GM19397 (cell line): ENCODE data around the gene EXOC7.
A peak's percentile ranks its signal among the peaks of the same experiment; 100 is the strongest.

Source experiments
- ATAC-seq: cut with Tn5 transposase; IDR thresholded peaks from one replicate; pipeline ENCODE4 v1.9.1; 2021; ENCODE audit warnings: mild to moderate bottlenecking, moderate library complexity; ENCODE audit not compliant: unreplicated experiment

EXOC7 gene

GRCh38 chr17:76103274-76104139 lies at the start of gene EXOC7:
Gene EXOC7, minus strand, starts transcription at chr17:76103787. Its CDS starts 95 bp downstream, at chr17:76103692.
- ATAC-seq, result peak; percentile 78

- no peak for ATAC-seq
These were observed 49.6 kb upstream of the EXOC7 start for GRCh38 chr17:76153202-76153601.

- ATAC-seq, result no peak
These were observed 49.0 kb upstream of the EXOC7 start for GRCh38 chr17:76152591-76152990.

GRCh38 chr17:76151896-76152454 lies 48.4 kb upstream of the EXOC7 start:
- ATAC-seq, result no peak

- ATAC-seq, result no peak
These were observed 47.4 kb upstream of the EXOC7 start for GRCh38 chr17:76150712-76151622.

GRCh38 chr17:76149214-76149613 lies 45.6 kb upstream of the EXOC7 start:
- no peak for ATAC-seq

GRCh38 chr17:76148015-76148326 lies 44.4 kb upstream of the EXOC7 start:
- no peak for ATAC-seq

GRCh38 chr17:76147211-76148014 lies 43.8 kb upstream of the EXOC7 start:
- ATAC-seq, result no peak

- ATAC-seq, result no peak
These were observed 42.7 kb upstream of the EXOC7 start for GRCh38 chr17:76146053-76146851.

- no peak for ATAC-seq
These were observed 41.9 kb upstream of the EXOC7 start for GRCh38 chr17:76145231-76146052.

- no peak for ATAC-seq
These were observed 39.0 kb upstream of the EXOC7 start for GRCh38 chr17:76142585-76143041.

GRCh38 chr17:76142039-76142584 lies 38.5 kb upstream of the EXOC7 start:
- ATAC-seq, result no peak

GRCh38 chr17:76141212-76142038 lies 37.8 kb upstream of the EXOC7 start, which contains the start of gene FOXJ1:
Gene FOXJ1, minus strand, starts transcription at chr17:76141245. Its CDS starts 850 bp downstream, at chr17:76140395.
- peak; percentile 70 for ATAC-seq

GRCh38 chr17:76140661-76141211 lies 37.1 kb upstream of the EXOC7 start:
- no peak for ATAC-seq

- ATAC-seq, result no peak
These were observed 36.4 kb upstream of the EXOC7 start for GRCh38 chr17:76139801-76140660.
